Mononuclear cell (primary cell): ENCODE results near the gene ABLIM1. TPM values are rescaled to one million over a fixed set of nuclear protein-coding genes. Genes with fewer than 3 reads are reported as not detected.

Experiments
- H3K27me3 ChIP-seq: 2 replicates; pipeline ENCODE4 v1.6.0; 2011; ENCODE audit warnings: low read length, control low read depth; ENCODE audit not compliant: insufficient read depth
- H3K4me1 ChIP-seq: 2 replicates; pipeline ENCODE4 v1.5.1; 2011; ENCODE audit warnings: mild to moderate bottlenecking, low read length, control low read depth; ENCODE audit not compliant: insufficient read depth
- H3K4me3 ChIP-seq: 2 replicates; pipeline ENCODE4 v1.5.1; 2011; ENCODE audit warnings: mild to moderate bottlenecking, low read length, moderate library complexity
- H3K9me3 ChIP-seq: 2 replicates; pipeline ENCODE4 v1.5.1; 2011; ENCODE audit warnings: low read depth, mild to moderate bottlenecking, control low read depth, low read length
- total RNA-seq: library from RNA; depleted of rRNA; stranded (reverse); fragments of >200 nt; gene quantifications from one replicate; pipeline ENCODE4 v1.2.3, GENCODE V29; 2012

ABLIM1 gene
- total RNA-seq, 1 donor = 108 TPM

DNA sequence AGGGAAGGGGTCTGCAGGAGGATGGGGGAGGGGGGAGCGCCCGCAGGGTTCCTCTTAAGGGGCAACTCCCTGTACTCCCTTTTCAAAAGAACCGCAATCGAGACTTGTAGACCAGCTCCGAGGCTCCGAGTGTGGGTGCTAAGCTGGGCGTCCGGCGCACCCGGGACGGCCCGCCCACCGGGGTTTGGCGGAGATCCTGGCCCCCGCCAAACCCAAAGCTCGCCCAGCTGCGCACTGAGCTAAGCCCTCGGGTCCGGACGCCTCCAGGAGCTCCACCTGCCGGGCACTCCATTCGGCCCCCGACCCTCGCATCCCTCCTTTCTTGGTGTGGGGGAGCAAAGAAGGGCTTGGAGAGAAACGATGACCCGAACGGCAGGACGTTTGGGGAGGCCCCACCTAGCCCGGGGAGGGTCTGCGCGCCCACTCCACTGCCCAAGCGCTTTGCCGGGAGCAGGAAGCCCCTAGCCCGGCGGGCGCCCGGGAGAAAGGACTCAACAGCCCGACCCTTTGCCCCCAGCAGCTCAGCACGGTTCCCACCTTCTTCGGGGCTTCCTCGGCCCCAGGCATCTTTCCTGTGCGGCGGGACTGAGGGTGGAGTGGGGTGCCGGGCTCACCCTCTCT lies 254.4 kb downstream of the ABLIM1 start:
- Histone ChIP-seq H3K4me1 (no peaks in the 10 kb centered on the region), H3K4me3 (no peak overlapping the region), H3K9me3 (no peaks in the 10 kb centered on the region), H3K27me3 (peaks cover 46% of the 10 kb centered on the region)

DNA sequence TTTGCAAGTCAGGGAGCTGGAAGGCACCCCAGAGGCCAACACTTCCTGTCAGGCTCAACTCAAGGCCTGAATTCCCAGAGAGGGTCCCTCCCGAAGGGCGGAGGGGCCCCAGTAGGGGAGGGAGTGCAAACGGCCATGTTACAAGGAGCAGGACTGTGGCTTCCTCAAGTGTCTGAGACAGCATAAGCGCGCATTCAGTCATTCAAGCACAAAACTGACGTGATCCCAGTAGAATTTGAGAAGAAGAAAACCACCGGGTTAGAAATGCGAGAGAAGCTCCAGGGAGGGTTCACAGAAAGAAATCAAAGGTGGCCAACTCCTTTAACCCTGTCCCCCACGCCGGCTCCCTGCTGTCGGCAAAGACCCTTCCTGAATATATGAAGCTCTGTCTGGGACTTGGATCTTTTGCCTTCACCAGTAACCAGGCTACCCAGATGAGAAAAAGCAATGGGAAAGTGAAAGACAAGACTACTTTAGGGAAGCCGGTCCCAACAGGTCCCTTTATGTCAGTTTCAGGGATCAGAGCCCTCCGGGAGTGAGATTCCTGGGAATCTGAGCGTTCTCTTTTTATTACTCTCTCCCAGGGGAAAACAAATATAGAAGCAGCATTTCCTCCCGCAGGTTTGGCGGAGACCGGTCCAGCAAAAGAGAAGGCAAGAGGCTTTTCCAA lies 255.1 kb downstream of the ABLIM1 start:
- H3K4me3 ChIP-seq = no peak overlapping the region
- H3K4me1 ChIP-seq = no peaks in the 10 kb centered on the region
- peaks cover 46% of the 10 kb centered on the region for H3K27me3 ChIP-seq
- no peaks in the 10 kb centered on the region for H3K9me3 ChIP-seq

- H3K4me1 ChIP-seq = no peaks in the 10 kb centered on the region
- no peak overlapping the region for H3K4me3 ChIP-seq
- H3K27me3 ChIP-seq = peaks cover 46% of the 10 kb centered on the region
These were observed 255.8 kb downstream of the ABLIM1 start for GRCh38 chr10:114402233-114402632.

GRCh38 chr10:114401195-114401791 lies 256.8 kb downstream of the ABLIM1 start:
- Histone ChIP-seq H3K9me3 (no peaks in the 10 kb centered on the region), H3K27me3 (peaks cover 42% of the 10 kb centered on the region), H3K4me1 (no peaks in the 10 kb centered on the region), H3K4me3 (no peak overlapping the region)

More at GRCh38 chr10:114402233-114402632, 255.8 kb downstream of the ABLIM1 start:
- H3K9me3 ChIP-seq = no peaks in the 10 kb centered on the region

DNA sequence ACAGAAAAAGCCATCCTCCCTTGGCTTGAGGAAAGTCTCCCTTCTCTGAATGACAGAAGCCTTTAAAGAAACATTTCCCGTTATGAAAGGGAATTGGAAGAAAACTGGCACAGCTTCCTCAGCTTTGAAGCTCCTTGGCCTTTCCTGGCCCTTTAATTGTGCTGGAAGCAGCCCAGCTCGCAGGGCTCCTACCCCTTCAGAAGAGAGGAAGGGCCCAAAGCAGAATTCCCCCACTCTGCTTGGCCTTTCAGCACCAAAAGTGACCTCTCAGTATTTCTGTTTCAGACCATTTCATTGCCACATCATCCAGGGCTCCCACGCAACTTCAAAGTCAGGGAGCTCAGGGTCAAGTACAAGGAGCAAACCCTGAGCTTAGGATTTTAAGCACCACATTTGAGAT lies 258.0 kb downstream of the ABLIM1 start:
- Histone ChIP-seq H3K4me1 (no peaks in the 10 kb centered on the region), H3K27me3 (peaks cover 33% of the 10 kb centered on the region), H3K4me3 (no peak overlapping the region), H3K9me3 (no peaks in the 10 kb centered on the region)

GRCh38 chr10:114399576-114399975 lies 258.5 kb downstream of the ABLIM1 start:
- Histone ChIP-seq H3K4me1 (no peaks in the 10 kb centered on the region), H3K9me3 (no peaks in the 10 kb centered on the region), H3K27me3 (peaks cover 28% of the 10 kb centered on the region), H3K4me3 (no peak overlapping the region)

- no peaks in the 10 kb centered on the region for H3K9me3 ChIP-seq
- no peak overlapping the region for H3K4me3 ChIP-seq
- H3K27me3 ChIP-seq = peaks cover 28% of the 10 kb centered on the region
- no peaks in the 10 kb centered on the region for H3K4me1 ChIP-seq
These were observed 259.3 kb downstream of the ABLIM1 start for GRCh38 chr10:114398587-114399331.

DNA sequence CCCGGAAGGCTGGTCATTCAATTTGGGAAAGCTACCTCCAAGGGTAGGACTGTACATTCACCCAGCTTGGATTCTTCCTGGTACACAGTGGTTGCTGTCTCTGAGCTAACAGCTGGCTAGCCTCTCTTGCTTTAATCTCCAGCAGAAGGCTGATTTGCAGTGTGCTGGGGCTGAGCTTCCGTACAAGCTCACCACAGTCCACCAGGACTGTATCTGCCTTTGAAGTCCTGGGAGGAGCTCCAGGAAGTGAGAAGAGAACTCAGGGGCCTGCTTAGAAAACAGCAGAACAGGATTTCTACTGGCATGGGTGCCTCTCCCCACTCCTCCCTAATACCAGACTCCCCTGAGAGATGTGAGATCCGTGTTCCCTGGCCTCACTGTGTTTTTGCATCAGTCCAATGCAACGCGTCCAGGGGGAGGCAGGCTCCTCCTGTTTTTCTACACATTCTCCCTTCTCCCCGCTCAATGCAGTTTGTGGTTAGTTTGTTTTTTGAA lies 260.4 kb downstream of the ABLIM1 start:
- Histone ChIP-seq H3K9me3 (no peaks in the 10 kb centered on the region), H3K4me1 (no peaks in the 10 kb centered on the region), H3K4me3 (no peak overlapping the region), H3K27me3 (peaks cover 17% of the 10 kb centered on the region)

DNA sequence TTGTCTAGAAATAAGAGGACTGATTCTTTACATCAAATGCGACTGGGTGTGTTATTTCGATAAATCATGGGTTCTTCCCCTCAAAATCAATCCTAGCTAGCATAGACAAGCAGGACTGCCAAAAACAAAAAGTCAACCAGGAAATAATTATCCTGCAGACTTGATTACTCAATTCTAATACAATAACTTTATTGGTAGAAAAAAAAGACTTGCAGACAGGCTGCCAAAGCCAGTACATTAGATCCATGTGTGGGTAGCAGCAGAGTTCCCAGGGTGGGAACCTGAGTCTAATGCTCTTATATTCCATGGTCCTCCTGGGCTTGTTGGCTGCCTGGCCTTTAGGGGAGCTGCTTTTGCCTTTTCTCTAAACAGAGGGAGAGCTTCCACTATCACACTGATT lies 261.6 kb downstream of the ABLIM1 start:
- Histone ChIP-seq H3K9me3 (no peaks in the 10 kb centered on the region), H3K4me1 (no peaks in the 10 kb centered on the region), H3K4me3 (no peak overlapping the region), H3K27me3 (peaks cover 5% of the 10 kb centered on the region)

GRCh38 chr10:114395366-114396022 lies 262.6 kb downstream of the ABLIM1 start:
- no peaks in the 10 kb centered on the region for H3K27me3 ChIP-seq
- H3K4me3 ChIP-seq = no peak overlapping the region
- no peaks in the 10 kb centered on the region for H3K4me1 ChIP-seq
- no peaks in the 10 kb centered on the region for H3K9me3 ChIP-seq

GRCh38 chr10:114394531-114394930 lies 263.5 kb downstream of the ABLIM1 start:
- Histone ChIP-seq H3K27me3 (no peaks in the 10 kb centered on the region), H3K4me3 (no peak overlapping the region), H3K9me3 (no peaks in the 10 kb centered on the region), H3K4me1 (no peaks in the 10 kb centered on the region)

DNA sequence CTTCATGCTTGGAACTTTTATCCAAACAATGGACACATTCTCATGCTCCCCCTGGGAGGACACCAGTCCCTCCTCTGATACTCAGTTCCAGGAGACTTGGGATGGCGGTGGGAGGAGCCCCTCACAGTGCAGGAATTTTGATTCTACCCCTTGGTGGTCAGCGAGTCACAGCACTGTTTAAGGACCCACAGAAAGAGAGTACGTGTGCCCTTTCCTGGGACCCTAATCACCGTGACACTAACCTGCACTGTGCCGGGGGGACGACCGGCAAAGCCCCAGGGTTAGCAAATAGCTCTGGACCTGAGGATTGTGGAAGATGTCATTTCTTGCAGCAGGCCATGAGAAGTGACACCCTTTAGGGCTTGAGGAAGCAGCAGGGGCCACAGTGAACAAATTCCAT lies 264.2 kb downstream of the ABLIM1 start:
- Histone ChIP-seq H3K9me3 (no peaks in the 10 kb centered on the region), H3K4me1 (no peaks in the 10 kb centered on the region), H3K4me3 (no peak overlapping the region), H3K27me3 (no peaks in the 10 kb centered on the region)

DNA sequence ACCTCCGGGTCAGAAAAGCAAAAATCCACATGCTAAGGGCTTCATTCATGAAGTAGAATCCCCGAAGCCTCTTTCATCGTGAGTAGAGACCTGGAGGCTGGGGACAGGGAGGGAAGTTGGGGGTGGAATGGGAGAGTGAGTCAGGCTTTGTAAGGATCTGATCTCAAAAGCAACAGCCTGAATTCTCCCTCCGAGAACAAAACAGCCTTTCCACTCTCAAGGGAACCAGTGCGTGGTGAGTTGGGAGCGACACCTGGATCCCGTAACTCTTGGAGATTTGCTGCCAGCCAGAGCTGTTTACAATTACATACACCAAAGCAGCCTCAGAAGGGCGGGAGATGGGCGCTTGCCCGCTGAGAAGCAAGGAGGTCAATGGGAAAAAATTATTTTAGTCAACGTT lies 264.6 kb downstream of the ABLIM1 start:
- Histone ChIP-seq H3K4me1 (no peaks in the 10 kb centered on the region), H3K4me3 (no peak overlapping the region), H3K27me3 (no peaks in the 10 kb centered on the region), H3K9me3 (no peaks in the 10 kb centered on the region)

GRCh38 chr10:114392112-114392835 lies 265.8 kb downstream of the ABLIM1 start:
- no peaks in the 10 kb centered on the region for H3K27me3 ChIP-seq
- no peak overlapping the region for H3K4me3 ChIP-seq
- H3K4me1 ChIP-seq = no peaks in the 10 kb centered on the region
- no peaks in the 10 kb centered on the region for H3K9me3 ChIP-seq
